Measurements from ENCODE around the gene AP5B1.
"Not testable (repeated sequence)": the region's sequence is repeated elsewhere in the genome, so short reads cannot be mapped to it uniquely, and the experiment has no call there.

The AP5B1 gene

DNA sequence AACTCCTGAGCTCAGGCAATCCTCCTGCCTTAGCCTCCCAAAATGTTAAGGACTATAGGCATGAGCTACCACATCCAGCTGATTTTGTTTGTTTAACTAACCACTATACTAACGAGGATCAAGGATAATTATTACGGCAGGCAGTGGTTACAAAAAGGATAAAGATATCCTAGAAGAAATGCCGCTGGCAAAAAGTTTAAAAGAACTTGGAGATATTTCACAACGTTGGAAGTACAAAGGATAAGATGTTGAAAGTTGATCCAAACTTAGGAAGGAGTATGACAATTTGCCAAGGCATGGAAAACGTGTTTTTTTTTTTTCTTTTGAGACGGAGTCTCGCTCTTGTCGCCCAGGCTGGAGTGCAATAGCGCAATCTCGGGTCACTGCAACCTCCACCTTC is 13.4 kb downstream of the AP5B1 start:
- DNase-seq (ENCODE audit: low spot score): no peak

DNA sequence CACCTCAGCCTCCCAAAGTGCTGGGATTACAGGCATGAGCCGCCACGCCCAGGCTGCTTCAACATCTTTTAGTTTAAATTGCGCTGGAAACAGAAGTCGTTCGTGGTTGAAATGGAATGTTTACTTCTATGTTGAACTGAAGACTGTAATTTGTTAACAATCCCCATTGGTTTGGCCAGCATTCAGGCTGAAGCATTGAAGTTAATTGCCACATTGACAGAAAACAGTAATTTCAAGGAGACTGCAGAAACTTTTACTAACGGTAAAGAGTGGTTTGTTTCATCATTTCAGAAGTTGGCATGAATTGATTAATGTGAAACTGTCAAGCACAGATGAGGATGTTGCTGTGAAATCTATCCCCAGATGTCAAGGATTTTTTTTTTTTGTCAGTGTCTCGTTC is 14.2 kb downstream of the AP5B1 start:
- no peak for DNase-seq (ENCODE audit: low spot score)

GRCh38 chr11:65764434-65764833 is 16.3 kb downstream of the AP5B1 start:
- no peak for DNase-seq (ENCODE audit: low spot score)

- not testable (repeated sequence) for DNase-seq (ENCODE audit: low spot score)
Observed at GRCh38 chr11:65762816-65763215, 18.0 kb downstream of the AP5B1 start.

- not testable (repeated sequence) for DNase-seq (ENCODE audit: low spot score)
Observed at GRCh38 chr11:65762169-65762568, 18.6 kb downstream of the AP5B1 start.

DNA sequence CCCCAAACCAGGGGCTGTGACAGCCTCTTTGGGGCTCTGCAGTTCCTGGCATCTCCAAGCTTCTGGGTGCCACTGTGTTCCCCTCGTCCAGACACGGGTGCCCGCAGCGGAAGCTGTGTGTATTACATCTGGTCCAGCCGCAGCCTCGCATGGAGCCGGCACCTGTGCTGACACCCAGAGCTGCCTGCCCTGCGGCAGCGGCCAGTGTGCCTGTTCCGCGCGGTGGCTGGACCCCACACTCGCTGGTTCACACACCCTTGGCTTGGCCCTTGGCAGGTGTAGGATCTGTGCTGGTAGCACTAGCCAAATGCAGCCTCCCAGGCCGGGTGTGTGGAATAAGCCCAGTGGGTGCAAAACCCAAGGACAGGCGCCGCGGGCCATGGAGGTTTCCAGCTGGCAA is 35.7 kb downstream of the AP5B1 start:
- no peak for DNase-seq (ENCODE audit: low spot score)

- DNase-seq (ENCODE audit: low spot score): no peak
Observed at GRCh38 chr11:65744699-65745042, 36.1 kb downstream of the AP5B1 start.

DNA sequence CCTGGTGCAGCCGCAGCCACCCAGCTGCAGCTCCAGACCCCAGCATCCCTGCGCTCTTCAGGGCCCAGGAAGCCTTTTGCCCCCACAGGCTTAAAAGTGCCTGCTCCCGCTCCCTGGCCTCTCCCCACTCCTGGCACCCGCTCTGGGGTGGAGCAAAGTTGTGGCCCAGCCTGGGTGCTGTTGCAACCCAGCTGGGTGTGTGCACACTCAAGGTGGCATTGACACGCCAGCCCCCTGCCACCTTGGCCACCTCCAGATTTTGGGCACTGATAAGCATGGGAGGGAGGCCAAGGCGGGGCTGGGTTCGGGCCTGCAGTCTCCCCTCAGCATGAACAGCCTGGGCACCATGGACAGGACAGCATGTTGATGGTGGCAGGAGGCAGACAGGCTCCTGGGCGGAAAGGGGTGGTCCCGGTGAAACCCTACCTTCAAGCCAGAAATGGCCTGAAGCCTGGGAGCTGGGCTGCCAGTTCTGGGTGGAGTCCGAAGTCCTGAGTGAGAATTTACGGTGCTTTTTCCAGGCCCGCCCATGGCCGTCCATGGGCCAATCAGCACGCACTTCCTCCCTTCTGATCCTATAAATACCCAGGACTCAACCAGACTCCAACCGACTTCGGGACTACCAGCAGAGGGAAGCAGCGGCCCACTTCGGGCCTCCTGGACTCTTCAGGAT is 36.6 kb downstream of the AP5B1 start:
- peak; percentile 39 for DNase-seq (ENCODE audit: low spot score)

GRCh38 chr11:65743681-65744025 is 37.1 kb downstream of the AP5B1 start:
- DNase-seq (ENCODE audit: low spot score): no peak

GRCh38 chr11:65742353-65742752 is 38.4 kb downstream of the AP5B1 start:
- no peak for DNase-seq (ENCODE audit: low spot score)

GRCh38 chr11:65741185-65741584 is 39.6 kb downstream of the AP5B1 start:
- no peak for DNase-seq (ENCODE audit: low spot score)

GRCh38 chr11:65739022-65739421 is 41.8 kb downstream of the AP5B1 start:
- DNase-seq (ENCODE audit: low spot score): no peak

DNA sequence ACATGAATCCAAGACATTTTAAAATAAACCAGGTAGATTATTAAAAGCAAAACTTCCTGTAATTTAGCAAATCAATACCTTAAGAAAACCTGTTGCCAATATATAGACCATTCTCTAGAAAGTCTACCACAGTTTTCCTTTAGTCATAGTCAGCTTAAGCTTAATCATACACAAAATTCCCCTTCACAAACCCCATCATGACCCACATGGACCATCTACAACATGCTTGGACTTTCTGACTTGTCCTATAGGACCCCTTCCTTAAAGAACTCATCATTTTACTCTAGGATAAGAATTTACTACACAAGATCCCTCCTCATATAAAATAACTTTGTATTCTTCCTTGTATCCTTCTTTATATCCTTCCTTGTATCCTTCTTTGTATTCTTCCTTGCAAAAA is 44.0 kb downstream of the AP5B1 start:
- DNase-seq (ENCODE audit: low spot score): no peak

GRCh38 chr11:65735111-65735510 is 45.7 kb downstream of the AP5B1 start:
- not testable (repeated sequence) for DNase-seq (ENCODE audit: low spot score)

DNA sequence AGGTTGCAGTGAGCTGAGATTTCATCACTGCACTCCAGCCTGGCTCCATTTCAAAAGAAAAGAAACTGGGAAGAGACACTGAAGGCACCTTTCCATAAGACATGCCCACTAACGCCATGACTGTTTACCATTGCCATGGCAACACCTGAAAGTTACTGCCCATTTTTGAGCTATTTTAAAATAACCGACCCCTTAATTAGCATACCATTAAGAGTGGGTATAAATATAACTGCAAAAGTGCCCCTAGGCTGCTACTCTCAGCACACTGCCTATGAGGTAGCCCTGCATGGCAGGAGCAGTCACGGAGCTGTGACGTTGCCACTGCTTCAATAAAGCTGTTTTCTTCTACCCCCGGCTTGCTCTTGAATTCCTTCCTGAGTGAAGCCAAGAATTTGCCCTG is 50.3 kb downstream of the AP5B1 start:
- DNase-seq (ENCODE audit: low spot score): no peak

DNA sequence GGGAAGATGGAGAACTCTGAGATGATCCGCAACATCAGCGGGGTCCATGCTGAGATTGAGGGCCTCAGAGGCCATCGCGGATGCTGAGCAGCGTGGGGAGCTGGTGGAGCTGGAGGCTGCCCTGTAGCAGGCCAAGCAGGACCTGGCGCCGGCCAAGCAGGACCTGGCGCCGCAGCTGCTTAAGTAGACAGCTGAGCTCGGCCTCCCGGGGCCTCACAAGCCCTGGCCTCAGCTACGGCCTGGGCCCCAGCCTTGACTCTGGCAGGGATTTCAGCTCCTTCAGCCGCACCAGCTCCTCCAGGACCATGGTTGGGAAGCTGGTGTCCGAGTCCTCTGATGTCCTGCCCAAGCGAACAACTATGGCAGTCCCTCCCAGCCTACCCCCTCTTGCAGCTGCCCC is 52.9 kb downstream of the AP5B1 start:
- no peak for DNase-seq (ENCODE audit: low spot score)

GRCh38 chr11:65726660-65727059 is 54.1 kb downstream of the AP5B1 start:
- DNase-seq (ENCODE audit: low spot score): no peak
